ENCODE measurements around the gene LYPD3.

LYPD3 gene

DNA sequence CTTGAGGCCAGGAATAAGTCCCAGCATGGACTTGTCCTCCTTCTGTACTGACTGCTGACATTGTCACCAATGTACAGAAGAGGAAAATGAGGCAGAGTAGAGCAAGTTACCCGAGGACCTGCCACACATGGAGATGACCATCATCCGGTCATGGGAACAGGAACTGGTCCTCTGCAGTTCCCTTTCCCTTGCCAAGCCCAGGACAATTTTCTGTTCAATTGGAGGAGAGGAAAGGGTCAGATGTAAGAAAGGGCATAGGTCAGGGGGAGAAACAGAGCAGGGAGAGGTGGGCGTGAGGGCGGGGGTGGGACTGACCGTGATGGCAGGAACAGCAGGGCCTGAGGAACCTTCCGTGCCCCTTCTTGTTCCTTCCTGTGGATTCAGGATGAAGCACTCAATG, 20.5 kb upstream of the LYPD3 start:
- no peak for DNase-seq

- DNase-seq = no peak
These were observed 17.9 kb upstream of the LYPD3 start for GRCh38 chr19:43483281-43483680.

DNA sequence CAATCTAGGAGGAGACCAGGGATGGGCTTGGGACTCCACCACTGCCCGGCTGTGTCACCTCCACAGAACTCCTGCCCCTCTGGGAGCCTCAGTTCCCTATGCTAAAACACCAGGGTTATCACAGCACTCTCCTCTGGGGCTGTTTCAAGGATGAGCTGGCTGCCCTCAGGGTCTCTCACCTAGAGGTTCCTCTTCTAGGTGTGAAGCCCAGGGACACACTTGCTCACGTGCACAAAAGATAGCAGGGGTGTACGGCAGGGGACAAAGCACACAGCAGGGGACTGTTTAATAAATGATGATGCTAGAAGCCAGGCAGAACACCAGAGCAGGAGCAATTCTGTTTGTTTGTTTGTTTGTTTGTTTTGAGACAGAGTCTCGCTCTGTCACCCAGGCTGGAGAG, 16.8 kb upstream of the LYPD3 start:
- DNase-seq = no peak

DNA sequence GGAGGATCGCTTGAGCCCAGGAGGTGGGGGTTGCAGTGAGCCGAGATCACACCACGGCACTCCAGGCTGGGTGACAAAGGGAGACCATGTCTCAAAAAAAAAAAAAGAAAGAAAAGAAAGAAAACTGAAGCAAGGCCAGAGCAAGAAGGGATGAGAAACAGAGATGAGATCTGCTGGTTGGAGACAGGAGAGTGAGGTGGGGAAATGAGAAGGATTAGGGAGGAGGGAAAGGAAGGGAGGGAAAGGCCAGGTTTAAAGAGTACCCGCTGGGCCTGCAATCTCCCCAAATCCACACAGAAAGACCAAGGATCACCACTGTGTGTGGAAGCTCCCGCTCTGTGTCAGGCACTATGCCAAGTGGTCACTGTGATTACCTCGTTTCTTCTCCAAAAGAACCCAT, 16.3 kb upstream of the LYPD3 start:
- no peak for DNase-seq

DNA sequence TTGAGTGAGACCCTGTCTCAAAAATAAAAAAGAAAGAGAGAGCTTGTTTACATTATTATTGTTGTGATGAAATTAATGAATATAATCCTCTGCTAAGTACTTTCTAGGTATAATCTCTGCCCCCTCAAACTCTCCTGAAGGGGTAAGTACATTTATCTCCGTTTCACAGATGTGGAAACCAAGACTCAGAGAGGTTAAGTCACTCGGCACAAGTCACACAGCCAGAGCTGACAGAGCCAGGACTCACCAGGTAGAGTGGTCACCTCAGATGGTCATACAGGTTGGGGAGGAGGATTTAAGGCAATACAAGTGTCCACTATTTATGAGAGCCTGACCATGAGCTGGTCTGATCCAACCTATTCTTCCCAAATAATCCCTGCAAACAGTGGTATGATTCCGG, 15.2 kb upstream of the LYPD3 start:
- no peak for DNase-seq

DNA sequence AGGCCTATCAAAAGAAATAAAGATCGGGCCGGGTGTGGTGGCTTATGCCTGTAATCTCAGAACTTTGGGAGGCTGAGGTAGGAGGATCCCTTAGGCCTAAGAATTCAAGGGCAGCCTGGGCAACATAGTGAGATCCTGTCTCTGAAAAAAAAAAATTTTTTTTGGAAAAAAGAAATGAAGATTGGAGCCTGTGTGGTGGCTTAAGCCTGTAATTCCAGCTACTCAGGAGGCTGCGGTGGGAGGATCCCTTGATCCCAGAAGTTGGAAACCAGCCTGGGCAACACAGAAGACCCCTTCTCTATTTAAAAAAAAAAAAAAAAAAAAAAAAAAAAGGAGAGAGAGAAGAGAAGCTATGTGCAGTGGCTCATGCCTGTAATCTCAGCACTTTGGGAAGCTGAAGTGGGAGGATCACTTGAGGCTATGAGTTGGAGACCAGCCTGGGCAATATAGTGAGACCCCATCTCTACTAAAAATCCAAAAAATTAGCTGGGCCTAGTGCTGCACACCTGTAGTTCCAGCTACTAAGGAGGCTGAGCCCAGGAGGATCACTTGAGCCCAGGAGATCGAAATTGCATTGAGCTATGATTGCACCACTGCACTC, 14.7 kb upstream of the LYPD3 start:
- DNase-seq = no peak

DNA sequence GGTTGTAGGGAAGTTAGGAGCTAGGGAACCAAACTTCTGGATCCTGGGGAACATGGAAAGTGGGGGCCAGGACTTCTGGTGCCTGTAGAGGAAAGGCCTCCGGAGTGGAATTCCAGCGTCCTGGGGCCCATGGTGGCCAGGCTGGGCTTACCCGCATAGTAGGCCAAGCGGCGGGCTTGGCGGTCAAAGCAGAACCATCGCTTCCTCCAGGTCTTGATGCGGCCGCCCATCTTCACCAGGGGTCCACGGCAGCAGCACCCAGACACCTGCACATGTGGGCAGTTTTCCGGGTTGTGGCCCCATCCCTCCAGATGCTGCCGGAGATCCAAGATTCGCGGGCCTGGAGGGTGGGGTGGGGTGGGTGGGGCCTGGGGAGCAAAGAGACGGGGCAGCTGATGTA, 13.8 kb upstream of the LYPD3 start:
- DNase-seq = no peak

- no peak for DNase-seq
These were observed 12.9 kb upstream of the LYPD3 start for GRCh38 chr19:43478323-43478722.

- no peak for DNase-seq
These were observed 11.2 kb upstream of the LYPD3 start for GRCh38 chr19:43476606-43477005.

DNA sequence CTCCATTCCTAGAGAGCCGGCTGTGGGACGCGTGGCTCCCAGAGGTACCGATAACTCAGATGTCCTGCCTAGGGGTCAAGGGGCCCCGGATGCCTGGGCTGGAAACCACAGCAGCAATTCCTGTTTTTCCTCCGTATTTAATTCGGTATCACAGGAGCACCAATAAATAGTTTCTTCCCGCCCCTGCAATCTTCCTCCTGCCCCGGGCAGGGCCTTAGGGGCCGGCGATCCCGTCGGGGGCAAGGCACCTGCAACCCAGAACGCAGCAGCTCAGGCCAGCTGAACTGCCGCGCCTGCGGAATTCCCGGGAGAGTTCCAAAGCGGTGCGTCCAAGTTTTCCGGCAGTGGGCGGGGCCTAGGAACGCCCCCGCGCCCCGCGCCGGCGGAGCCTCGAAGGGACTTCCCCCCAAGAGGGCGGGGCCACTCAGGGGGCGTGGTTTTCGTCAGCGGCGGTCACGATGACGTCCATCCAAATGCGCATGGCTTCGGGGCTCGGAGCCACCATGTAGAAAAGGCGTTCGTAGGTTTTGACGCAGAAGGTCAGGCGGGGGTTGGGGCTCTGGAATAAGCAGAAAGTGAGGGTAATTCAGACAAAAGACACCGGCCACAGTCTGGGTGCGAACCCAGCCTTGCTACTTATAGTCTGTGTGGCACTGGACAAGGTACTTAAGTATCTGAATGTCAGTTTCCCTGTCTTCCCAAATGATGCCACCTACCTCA, 9.7 kb upstream of the LYPD3 start:
- peak; percentile 93 for DNase-seq

- no peak for DNase-seq
These were observed 9.1 kb upstream of the LYPD3 start for GRCh38 chr19:43474487-43474886.

DNA sequence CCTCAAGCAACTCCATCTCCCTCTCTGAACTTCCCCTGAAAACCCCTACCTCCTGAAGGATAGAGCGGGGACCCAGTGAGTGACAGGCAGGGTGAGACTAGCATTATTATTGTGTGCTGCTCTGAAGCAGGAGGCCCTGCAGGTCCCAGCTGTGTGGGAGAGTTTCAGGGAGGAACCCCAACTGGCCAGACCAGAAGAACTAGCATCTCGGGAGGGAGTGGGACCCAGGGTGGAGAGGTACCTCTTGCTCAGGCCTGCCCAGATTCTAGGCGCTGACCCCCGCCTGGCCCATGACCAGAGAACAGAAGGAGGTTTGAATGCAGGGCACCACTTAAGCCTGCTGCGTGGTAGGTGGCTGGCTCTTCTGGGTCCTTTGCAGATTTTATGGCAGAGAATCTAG, 5.7 kb upstream of the LYPD3 start:
- DNase-seq = no peak

DNA sequence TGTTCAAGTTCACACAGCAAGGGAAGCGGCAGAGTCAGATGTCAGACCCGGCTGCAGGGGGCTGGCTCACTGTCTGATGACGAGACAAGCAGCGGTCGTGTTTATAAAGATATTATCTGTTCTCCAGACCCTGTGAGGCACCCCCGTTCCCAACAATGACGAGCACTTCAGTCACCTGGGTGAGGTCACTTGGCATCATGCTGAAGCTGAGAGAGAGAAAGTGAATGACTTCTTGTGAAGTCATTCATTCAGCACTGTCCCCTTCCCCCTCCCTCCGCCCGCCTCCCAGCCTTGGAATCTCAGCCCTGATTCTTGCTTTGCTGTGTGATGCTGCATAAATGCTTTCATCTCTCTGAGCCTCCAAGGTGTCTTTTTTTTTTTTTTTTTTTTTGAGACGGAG, 4.9 kb upstream of the LYPD3 start:
- DNase-seq = no peak

- DNase-seq = no peak
These were observed 3.7 kb upstream of the LYPD3 start for GRCh38 chr19:43469160-43469480.

- no peak for DNase-seq
These were observed 3.1 kb upstream of the LYPD3 start for GRCh38 chr19:43468354-43469159.

- DNase-seq = peak; percentile 64
These were observed 2.3 kb upstream of the LYPD3 start for GRCh38 chr19:43467730-43468129.

DNA sequence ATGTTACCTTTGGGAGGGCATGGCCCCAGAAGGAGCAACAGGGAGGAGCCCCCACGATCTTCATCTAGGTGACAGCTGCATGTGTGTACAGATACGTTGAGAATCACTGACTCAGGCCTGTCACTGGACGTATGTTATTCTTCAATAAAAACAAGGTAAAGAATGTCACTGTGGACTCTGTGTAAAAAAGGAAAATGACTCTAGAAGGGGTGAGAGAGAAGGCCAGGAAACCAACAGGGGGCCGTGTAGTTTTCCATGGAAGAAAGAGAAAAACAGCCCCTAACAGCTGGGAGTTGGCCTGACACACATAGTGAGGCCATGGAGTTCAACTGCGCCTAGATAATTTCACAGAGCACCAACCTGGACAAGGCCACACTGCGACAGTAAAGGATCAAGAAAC, 1.9 kb upstream of the LYPD3 start:
- no peak for DNase-seq

GRCh38 chr19:43466793-43467192, 1.4 kb upstream of the LYPD3 start:
- no peak for DNase-seq

- no peak for DNase-seq
These were observed 1.2 kb downstream of the LYPD3 start for GRCh38 chr19:43464134-43464775.

- peak; percentile 97 for DNase-seq
These were observed 1.9 kb downstream of the LYPD3 start for GRCh38 chr19:43463381-43464133.

GRCh38 chr19:43462785-43463380, 2.5 kb downstream of the LYPD3 start:
- no peak for DNase-seq

GRCh38 chr19:43462383-43462782, 3.0 kb downstream of the LYPD3 start:
- DNase-seq = no peak

DNA sequence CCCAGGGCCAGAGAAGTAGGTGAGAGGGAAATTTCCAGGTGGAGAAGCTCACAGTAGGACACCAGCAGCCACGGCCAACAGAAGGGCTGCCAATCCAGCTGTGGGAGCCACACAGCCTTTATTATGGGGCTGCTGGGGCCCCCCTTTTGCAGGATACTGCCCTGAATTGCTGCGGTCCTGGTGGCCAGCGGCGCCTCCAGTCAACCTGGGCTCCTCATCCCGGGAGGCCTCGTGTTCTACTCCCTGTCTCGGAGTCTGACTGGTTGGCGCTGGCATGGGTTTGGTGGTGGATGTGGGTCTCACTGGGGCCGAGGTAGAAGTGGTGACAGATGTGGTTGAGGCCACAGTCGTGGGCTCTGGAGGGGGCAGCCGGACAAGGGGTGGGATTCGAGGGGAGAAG, 4.1 kb downstream of the LYPD3 start:
- DNase-seq = no peak

All from hematopoietic multipotent progenitor cell treated with erythropoietin and hydrocortisone succinate and interleukin-3 and kit ligand, for 6 days (in vitro differentiated cells).